ENCODE results near the gene DNAJC18. TPM values are rescaled to one million over a fixed set of nuclear protein-coding genes. Genes with fewer than 3 reads are reported as not detected.

DNAJC18 gene
- total and polyA plus RNA-seq, 8 donors, result 10.0 to 40.2 (median 28.8) TPM

- H3K36me3 ChIP-seq, result no peaks in the 10 kb centered on the region
- ATAC-seq (no peak), DNase-seq (no peak)
- H3K27ac ChIP-seq, result peak overlapping the region in 1 of 2 donors; percentile 67
- no peak overlapping the region for H3K4me3 ChIP-seq
- peaks cover 0 to 35% of the 10 kb centered on the region in 2 donors for H3K4me1 ChIP-seq
- no peaks in the 10 kb centered on the region for H3K27me3 ChIP-seq
- H3K9me3 ChIP-seq, result no peaks in the 10 kb centered on the region
- TF ChIP-seq CTCF (IDR thresholded peaks at IDR 0.05), result no peak
- intact Hi-C loops (cut with DNase I), result no loop called here
Observed at GRCh38 chr5:139386050-139386438, 53.3 kb downstream of the DNAJC18 start.

GRCh38 chr5:139385061-139386049, 54.0 kb downstream of the DNAJC18 start:
- no peak for TF ChIP-seq CTCF (IDR thresholded peaks at IDR 0.05)
- DNase-seq (no peak), ATAC-seq (peak; percentile 7)
- peak overlapping the region in 1 of 2 donors; percentile 32 for H3K4me3 ChIP-seq
- no peaks in the 10 kb centered on the region for H3K27me3 ChIP-seq
- intact Hi-C loops (cut with DNase I), result no loop called here
- H3K27ac ChIP-seq, result peak overlapping the region; percentile 22 to 67
- no peaks in the 10 kb centered on the region for H3K36me3 ChIP-seq
- H3K9me3 ChIP-seq, result no peaks in the 10 kb centered on the region
- H3K4me1 ChIP-seq, result peaks cover 0 to 35% of the 10 kb centered on the region in 2 donors

- H3K4me3 ChIP-seq, result peak overlapping the region in 1 of 2 donors; percentile 32
- no peak for DNase-seq
- H3K36me3 ChIP-seq, result no peaks in the 10 kb centered on the region
- H3K9me3 ChIP-seq, result no peaks in the 10 kb centered on the region
- TF ChIP-seq CTCF (IDR thresholded peaks at IDR 0.05), result no peak
- no peaks in the 10 kb centered on the region for H3K27me3 ChIP-seq
- H3K27ac ChIP-seq, result peak overlapping the region; percentile 22 to 67
- H3K4me1 ChIP-seq, result peaks cover 0 to 35% of the 10 kb centered on the region in 2 donors
- intact Hi-C loops (cut with DNase I), result no loop called here
- ATAC-seq, result no peak
Observed at GRCh38 chr5:139384591-139385051, 54.7 kb downstream of the DNAJC18 start.

GRCh38 chr5:139383993-139384590, 55.2 kb downstream of the DNAJC18 start:
- Histone ChIP-seq H3K27ac (no peak overlapping the region), H3K9me3 (no peaks in the 10 kb centered on the region), H3K4me1 (peaks cover 0 to 33% of the 10 kb centered on the region in 2 donors), H3K4me3 (no peak overlapping the region), H3K36me3 (no peaks in the 10 kb centered on the region), H3K27me3 (no peaks in the 10 kb centered on the region)
- DNase-seq (peak in 1 of 4 donors; percentile 77), ATAC-seq (no peak)
- intact Hi-C loops (cut with DNase I), result no loop called here
- TF ChIP-seq CTCF (IDR thresholded peaks at IDR 0.05), result no peak
